Smooth muscle cell of the brain vasculature (primary cell): ENCODE results near the gene MYBBP1A.
"Not testable (repeated sequence)": the region's sequence is repeated elsewhere in the genome, so short reads cannot be mapped to it uniquely, and the experiment has no call there.

ENCODE experiments used
- DNase-seq: peaks from one replicate; pipeline ENCODE4 v3.0.0-alpha.2; 2012; ENCODE audit warnings: low read depth, low spot score

The MYBBP1A gene

GRCh38 chr17:4554997-4555799 is at the start of gene MYBBP1A:
TSS of gene MYBBP1A (minus strand) at chr17:4555384. CDS start at chr17:4555324, 60 bp downstream.
- DNase-seq: peak; percentile 79

GRCh38 chr17:4604736-4605135 is 49.6 kb upstream of the MYBBP1A start:
- not testable (repeated sequence) for DNase-seq

- DNase-seq: peak; percentile 80
Measured at GRCh38 chr17:4604111-4604644, 49.0 kb upstream of the MYBBP1A start.

DNA sequence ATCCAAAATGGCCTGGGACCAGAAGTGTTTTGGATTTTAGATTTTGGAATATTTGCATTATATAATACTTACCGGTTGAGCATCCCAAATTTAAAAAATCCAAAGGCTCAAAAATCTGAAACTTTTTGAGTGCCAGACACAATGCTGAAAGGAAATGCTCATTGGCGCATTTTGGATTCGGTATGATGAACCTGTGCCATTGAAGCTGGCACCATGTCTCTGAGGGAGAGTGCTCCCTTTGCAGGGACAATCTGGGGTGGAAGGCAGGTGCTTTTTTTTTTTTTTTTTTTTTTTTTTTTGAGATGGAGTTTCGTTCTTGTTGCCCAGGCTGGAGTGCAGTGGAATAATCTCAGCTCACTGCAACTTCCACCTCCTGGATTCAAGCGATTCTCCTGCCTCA is 46.9 kb upstream of the MYBBP1A start:
- DNase-seq: no peak

- no peak for DNase-seq
Measured at GRCh38 chr17:4601326-4601725, 46.1 kb upstream of the MYBBP1A start.

- no peak for DNase-seq
Measured at GRCh38 chr17:4600563-4600962, 45.4 kb upstream of the MYBBP1A start.

- peak; percentile 78 for DNase-seq
Measured at GRCh38 chr17:4599505-4600281, 44.5 kb upstream of the MYBBP1A start.

- DNase-seq: no peak
Measured at GRCh38 chr17:4598776-4599504, 43.8 kb upstream of the MYBBP1A start.

GRCh38 chr17:4597975-4598374 is 42.8 kb upstream of the MYBBP1A start:
- DNase-seq: no peak

DNA sequence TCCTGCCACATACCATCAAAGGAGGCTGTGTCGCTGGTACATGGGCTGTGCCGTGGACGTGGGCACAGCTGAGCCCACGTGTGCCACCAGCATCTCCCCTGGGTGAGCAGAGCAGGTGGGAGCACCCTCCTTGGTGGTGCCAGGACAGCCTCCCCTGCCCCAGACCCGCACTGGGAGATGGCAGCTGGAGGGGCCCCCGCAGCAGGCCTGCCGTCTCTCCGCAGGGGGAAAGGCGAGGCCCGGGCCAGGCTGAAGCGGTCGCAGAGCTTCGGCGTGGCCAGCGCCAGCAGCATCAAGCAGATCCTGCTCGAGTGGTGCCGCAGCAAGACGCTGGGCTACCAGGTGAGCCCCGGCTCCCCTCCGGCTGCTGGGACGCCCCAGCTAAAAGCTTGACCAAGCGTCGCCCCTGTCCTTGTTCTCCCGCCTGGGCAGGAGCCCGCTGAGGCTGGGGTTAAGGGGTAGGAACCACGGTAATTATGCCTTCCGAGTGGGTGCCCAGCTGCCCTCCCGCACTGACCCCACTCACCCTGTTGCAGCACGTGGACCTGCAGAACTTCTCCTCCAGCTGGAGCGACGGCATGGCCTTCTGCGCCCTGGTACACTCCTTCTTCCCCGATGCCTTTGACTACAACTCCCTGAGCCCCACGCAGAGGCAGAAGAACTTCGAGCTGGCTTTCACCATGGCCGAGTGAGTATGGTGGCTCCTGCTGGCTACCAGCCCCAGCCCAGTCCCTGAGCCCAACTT is 41.6 kb upstream of the MYBBP1A start:
- no peak for DNase-seq

DNA sequence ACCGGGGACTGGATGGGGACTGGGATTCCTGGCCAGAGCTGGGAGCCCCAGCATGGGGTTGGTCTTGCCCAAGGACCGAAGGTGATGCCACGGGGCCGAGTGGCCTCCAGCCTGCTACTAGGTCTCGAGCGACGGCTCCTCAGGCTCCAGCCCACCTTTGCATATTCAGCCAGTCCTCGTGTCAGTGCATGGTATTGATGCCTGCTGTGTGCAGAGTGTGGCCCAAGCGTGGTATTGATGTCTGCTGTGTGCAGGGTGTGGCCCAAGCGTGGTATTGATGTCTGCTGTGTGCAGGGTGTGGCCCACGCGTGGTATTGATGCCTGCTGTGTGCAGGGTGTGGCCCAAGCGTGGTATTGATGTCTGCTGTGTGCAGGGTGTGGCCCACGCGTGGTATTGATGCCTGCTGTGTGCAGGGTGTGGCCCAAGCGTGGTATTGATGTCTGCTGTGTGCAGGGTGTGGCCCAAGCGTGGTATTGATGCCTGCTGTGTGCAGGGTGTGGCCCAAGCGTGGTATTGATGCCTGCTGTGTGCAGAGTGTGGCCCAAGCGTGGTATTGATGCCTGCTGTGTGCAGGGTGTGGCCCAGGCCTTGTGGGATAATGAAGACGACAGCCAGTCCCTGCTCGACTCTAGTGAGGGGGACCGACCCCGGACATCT is 40.6 kb upstream of the MYBBP1A start:
- DNase-seq: not testable (repeated sequence)

GRCh38 chr17:4594931-4595684 is 39.9 kb upstream of the MYBBP1A start:
- DNase-seq: no peak

DNA sequence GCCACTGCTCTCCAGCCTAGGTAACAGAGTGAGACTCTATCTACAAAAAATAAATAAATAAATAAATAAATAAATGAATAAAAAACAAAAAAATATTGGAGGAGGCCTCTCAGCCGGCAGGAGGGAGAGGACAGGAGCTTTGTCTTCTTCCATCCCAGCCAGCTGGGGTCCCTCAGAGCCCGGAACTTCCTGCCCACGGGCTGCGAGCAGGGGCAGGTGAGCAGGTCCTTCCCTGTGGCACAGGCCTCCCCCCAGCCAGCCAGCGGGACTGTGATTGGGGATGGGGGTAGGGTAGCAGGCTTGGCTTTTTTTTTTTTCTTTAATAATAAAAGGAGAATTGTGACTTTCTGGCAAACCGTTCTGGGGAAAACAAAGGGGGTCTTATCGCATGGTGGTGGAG is 39.2 kb upstream of the MYBBP1A start:
- no peak for DNase-seq

DNA sequence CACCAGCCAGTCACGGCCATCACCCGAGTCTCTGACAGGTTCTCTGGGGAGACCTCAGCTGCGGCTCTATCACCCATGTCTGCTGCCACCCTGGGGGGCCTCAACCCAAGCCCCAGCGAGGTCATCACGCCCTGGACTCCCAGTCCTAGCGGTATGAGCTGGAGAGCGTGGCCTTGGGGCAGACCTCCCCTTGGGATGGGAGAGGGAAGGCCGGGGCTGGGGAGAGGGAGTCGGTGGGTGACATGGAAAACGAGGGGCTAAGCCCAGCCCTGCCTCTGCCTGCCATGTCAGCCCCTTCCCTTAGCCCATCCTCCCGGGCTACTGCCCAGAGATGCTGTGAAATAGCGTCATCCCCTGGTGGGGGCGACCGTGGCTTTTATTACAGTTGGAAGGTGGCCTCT is 37.8 kb upstream of the MYBBP1A start:
- DNase-seq: no peak

GRCh38 chr17:4592240-4593005 is 37.2 kb upstream of the MYBBP1A start:
- no peak for DNase-seq

DNA sequence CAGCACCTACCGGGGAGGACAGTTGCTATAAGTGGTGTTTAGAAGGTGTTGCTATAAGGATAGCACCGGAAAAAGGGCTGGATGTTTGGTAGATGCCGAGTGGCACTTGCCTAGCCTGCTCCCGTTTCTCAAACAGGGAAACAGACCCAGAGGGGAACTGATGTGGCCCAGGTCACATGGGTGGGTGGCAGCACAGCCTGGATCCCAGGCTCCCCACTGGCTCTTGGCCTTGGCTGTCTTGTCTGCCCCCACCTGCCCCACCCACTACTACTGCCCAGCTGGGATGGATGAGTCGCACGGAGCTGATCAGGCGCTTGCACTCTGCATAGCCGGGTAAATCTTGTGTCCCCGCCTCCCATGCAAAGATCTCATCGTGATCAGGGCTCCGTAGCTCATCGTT is 36.3 kb upstream of the MYBBP1A start:
- no peak for DNase-seq

DNA sequence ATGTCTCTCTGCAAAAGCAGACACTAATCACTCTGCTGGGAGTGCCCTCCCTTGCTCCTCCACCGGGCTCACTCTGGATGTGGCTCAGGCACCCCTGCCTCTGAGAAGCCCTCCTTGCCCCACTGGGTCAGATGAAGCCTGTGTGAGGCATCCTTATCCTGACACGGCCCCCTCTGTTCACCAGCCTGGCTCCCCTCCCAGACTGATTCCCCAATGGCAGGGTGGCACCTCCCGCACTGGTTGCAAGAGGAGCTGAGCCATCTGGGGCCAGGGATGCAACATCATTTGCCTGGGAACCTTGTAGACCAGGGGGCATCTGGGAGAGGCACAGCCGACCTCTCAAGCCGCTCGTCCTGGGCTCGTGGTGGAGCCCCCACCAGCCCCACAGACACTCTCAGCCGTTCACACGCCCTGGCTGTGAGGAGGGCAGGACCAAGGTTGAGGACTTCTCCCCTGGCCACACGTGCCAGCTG is 35.8 kb upstream of the MYBBP1A start:
- DNase-seq: no peak

- not testable (repeated sequence) for DNase-seq
Measured at GRCh38 chr17:4590042-4590441, 34.9 kb upstream of the MYBBP1A start.
